Muscle of arm (tissue), 12 donors: ENCODE measurements around the gene PLP1. TPM values are rescaled to one million over a fixed set of nuclear protein-coding genes. Genes with fewer than 3 reads are reported as not detected.
A peak's percentile ranks its signal among the peaks of the same experiment; 100 is the strongest.
"Not testable (repeated sequence)": the region's sequence is repeated elsewhere in the genome, so short reads cannot be mapped to it uniquely, and the experiment has no call there.

Experiments
- DNase-seq: peaks from one replicate; pipeline ENCODE4 v3.0.0-alpha.2; 2013
- polyA plus RNA-seq, 12 donors: library from polyadenylated mRNA; unstranded; fragments of 120-200 nt; gene quantifications; one replicate each; pipeline ENCODE4 v1.2.1, GENCODE V29; 2013; ENCODE audit not compliant: insufficient read length in 12 of 12

The PLP1 gene
- polyA plus RNA-seq, 12 donors: 61.2 to 127 (median 83.6) TPM; not detected in 1

- DNase-seq: no peak
Measured at GRCh38 chrX:103818842-103819619, 42.4 kb downstream of the PLP1 start.

DNA sequence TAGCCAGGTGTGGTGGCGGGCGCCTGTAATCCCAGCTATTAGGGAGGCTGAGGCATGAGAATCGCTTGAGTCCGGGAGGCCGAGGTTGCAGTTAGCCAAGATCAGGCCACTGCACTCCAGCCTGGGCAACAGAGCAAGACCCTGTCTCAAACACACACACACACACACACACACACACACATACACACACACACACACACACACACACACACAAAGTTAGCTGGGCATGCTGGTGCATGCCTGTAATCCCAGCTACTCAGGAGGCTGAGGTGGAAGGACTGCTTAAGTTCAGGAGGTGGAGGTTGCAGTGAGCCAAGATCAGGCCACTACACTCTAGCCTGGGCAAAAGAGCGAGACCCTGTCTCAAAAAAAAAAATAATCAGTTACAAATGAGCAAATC, 44.2 kb downstream of the PLP1 start:
- DNase-seq: not testable (repeated sequence)

GRCh38 chrX:103823591-103823990, 47.0 kb downstream of the PLP1 start:
- DNase-seq: no peak

- DNase-seq: no peak
Measured at GRCh38 chrX:103825881-103826280, 49.2 kb downstream of the PLP1 start.

GRCh38 chrX:103828529-103828928, 51.9 kb downstream of the PLP1 start:
- no peak for DNase-seq

DNA sequence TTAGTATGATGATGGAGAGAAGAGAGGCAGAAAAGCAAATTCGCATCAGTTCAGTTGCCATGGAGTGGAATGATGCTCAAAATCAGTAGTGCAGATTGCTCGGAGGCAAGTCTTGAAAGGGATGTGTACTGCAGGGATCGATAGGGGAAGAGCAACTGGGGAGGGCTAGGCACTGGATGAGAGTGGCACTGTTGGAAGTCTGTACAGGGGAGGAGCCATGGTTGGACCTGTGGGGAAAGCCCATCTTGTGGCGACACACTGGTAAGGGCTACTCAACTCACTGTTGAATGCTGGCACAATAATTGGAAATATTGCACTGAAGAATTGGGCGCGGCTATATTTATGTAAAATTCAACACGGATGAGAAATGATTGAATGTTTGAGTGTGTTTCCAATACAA, 54.2 kb downstream of the PLP1 start:
- no peak for DNase-seq

DNA sequence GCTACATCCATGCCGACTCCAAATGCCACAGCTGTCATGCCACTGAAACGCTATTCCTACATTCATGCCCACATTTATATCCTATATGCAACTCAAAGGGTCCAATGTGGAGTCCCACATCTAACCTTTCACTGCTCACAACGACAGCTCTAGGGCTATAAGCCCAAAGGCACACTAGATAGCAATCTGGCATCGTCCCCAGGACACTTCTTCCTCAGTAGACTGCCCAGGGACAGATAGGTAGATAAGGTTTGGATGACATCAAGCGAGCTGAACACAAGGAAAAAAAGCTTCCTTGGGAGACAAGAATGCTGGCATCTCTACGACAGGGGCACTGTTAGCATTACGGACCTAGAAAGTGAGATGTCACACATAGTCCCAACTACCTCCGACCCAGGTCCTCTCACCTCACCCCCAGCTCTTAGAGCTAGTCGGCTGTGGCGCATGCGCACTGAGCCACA, 54.7 kb downstream of the PLP1 start:
- DNase-seq: peak; percentile 49

- DNase-seq: no peak
Measured at GRCh38 chrX:103831803-103832544, 55.3 kb downstream of the PLP1 start, which contains the start of gene RAB9B. Gene RAB9B, minus strand, starts transcription at chrX:103832257. Its CDS starts 6,473 bp downstream, at chrX:103825784.

- no peak for DNase-seq
Measured at GRCh38 chrX:103839404-103839803, 62.8 kb downstream of the PLP1 start.

Other genes starting within 250 kb of the PLP1 start
- 100 to 1,000 TPM in 3 of 12 donors, 10 to 100 TPM in 8, not detected in 1; 79.3 to 190 (median 95.3) TPM for gene TCEAL4, start 191.3 kb upstream of the PLP1 start, polyA plus RNA-seq
- gene TCEAL3, start 168.9 kb upstream of the PLP1 start, polyA plus RNA-seq: 10 to 100 TPM in 7 of 12 donors, 1 to 10 TPM in 4, not detected in 1; 9.3 to 27.6 (median 10.0) TPM
- 10 to 100 TPM in 11 of 12 donors, not detected in 1; 46.2 to 85.9 (median 66.4) TPM for gene TCEAL1, start 147.9 kb upstream of the PLP1 start, polyA plus RNA-seq
- gene MORF4L2, start 90.1 kb upstream of the PLP1 start, polyA plus RNA-seq: 100 to 1,000 TPM in 11 of 12 donors, not detected in 1; 199 to 377 (median 286) TPM
- 1 to 10 TPM in 3 of 12 donors, under 1 TPM in 7, not detected in 2; 0.43 to 2.5 (median 0.75) TPM for gene TMEM31, start 65.9 kb upstream of the PLP1 start, polyA plus RNA-seq
- 10 to 100 TPM in 11 of 12 donors, not detected in 1; 10.7 to 42.9 (median 33.3) TPM for gene RAB9B, start 55.4 kb downstream of the PLP1 start, polyA plus RNA-seq
- 10 to 100 TPM in 6 of 12 donors, 1 to 10 TPM in 5, not detected in 1; 4.7 to 29.7 (median 10.3) TPM for gene TMSB15B, start 185.8 kb downstream of the PLP1 start, polyA plus RNA-seq
- not detected for gene H2BW1, start 236.9 kb downstream of the PLP1 start, polyA plus RNA-seq